ENCODE data around the gene TMEM63C.

DNA sequence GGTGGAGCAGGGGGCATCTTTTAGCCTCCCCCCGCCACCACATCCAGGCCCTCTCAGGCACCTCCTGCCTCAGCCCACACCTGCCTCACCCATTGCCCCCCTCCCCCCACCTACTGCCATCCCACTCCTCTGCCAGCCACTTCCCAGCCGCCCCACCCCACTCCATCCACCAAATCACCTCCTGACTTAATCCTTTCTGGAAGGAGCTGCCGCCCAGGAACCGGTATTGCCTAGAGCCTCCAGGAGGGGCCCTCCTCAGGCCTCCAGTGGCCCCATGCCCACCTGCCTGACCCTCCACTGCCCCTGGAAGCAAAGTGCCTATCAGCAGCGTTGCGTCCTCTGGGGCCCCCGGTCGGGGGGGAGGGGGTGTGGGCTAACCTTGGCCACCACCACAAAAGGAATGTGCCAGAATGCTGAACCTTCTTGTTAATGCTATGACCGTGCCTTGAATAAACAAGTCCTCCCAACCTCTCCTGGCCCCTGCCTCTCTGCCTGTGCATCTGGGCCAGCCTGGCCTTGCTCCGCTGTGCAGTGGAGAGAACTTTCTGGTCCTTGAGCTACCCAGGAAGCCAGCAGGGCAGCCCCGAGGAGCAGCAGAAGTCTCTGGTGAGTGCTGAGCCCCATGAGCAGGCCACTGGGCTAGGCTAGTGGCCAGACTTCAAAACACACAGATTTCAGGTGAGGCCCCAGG is 77.6 kb downstream of the TMEM63C start:
- TF ChIP-seq PPARA (CRISPR knock-in tag; IDR thresholded peaks at IDR 0.05; ENCODE audit: borderline replicate concordance) (no peak), TCF4 (CRISPR knock-in tag; IDR thresholded peaks at IDR 0.05; ENCODE audit: borderline replicate concordance) (no peak), SNAI2 (CRISPR knock-in tag; IDR thresholded peaks at IDR 0.05) (no peak), ZNF8 (CRISPR knock-in tag; IDR thresholded peaks at IDR 0.05) (no peak), TOX (CRISPR knock-in tag; IDR thresholded peaks at IDR 0.05; ENCODE audit: borderline replicate concordance) (no peak), ZNF70 (CRISPR knock-in tag; IDR thresholded peaks at IDR 0.05) (no peak), RARB (CRISPR knock-in tag; IDR thresholded peaks at IDR 0.05) (no peak), ZC3H10 (CRISPR knock-in tag; IDR thresholded peaks at IDR 0.05) (no peak), ZNF565 (CRISPR knock-in tag; conservative IDR thresholded peaks at IDR 0.05; ENCODE audit: low read depth) (no peak)
- TF ChIP-seq, protein P1, sequence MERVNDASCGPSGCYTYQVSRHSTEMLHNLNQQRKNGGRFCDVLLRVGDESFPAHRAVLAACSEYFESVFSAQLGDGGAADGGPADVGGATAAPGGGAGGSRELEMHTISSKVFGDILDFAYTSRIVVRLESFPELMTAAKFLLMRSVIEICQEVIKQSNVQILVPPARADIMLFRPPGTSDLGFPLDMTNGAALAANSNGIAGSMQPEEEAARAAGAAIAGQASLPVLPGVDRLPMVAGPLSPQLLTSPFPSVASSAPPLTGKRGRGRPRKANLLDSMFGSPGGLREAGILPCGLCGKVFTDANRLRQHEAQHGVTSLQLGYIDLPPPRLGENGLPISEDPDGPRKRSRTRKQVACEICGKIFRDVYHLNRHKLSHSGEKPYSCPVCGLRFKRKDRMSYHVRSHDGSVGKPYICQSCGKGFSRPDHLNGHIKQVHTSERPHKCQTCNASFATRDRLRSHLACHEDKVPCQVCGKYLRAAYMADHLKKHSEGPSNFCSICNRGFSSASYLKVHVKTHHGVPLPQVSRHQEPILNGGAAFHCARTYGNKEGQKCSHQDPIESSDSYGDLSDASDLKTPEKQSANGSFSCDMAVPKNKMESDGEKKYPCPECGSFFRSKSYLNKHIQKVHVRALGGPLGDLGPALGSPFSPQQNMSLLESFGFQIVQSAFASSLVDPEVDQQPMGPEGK (CRISPR knock-in tag; IDR thresholded peaks at IDR 0.05; ENCODE audit: borderline replicate concordance) = no peak
- TF ChIP-seq, protein P2, sequence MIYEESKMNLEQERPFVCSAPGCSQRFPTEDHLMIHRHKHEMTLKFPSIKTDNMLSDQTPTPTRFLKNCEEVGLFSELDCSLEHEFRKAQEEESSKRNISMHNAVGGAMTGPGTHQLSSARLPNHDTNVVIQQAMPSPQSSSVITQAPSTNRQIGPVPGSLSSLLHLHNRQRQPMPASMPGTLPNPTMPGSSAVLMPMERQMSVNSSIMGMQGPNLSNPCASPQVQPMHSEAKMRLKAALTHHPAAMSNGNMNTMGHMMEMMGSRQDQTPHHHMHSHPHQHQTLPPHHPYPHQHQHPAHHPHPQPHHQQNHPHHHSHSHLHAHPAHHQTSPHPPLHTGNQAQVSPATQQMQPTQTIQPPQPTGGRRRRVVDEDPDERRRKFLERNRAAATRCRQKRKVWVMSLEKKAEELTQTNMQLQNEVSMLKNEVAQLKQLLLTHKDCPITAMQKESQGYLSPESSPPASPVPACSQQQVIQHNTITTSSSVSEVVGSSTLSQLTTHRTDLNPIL (CRISPR knock-in tag; IDR thresholded peaks at IDR 0.05; ENCODE audit: low read depth) = no peak
